ENCODE results near the gene BTNL9.

The BTNL9 gene

DNA sequence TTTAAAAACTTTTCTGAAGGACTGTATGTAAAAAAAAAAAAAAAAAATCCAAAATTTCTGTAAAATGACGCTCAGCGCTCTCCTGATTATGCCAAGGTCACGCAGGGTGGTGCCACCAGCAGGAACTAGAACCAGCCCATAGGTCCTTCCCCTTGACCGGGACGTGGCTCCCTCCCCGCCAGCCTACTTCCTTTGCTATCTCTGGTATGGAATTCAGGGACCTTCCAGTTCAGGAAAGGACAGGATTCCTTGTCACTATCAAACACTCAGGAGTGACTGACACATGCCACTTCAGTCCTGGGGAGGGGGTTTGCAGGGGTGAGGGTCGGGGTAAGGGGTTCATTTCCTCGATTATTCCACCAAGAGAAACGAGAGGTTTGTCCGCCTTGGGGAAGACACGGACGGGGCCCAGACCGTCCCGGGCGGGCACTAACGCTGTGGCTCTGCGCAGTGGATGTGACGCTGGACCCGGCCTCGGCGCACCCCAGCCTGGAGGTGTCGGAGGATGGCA is 18.8 kb downstream of the BTNL9 start:
- DNase-seq (ENCODE audit: low spot score) (no peak), ATAC-seq (ENCODE audit: low read depth) (no peak; the same call in 2 of the 3 replicates)
- no peaks in the 10 kb centered on the region for H3K36me3 ChIP-seq (ENCODE audit: low read depth)
- H3K9me3 ChIP-seq (ENCODE audit: severe bottlenecking) = no peaks in the 10 kb centered on the region
- no peak overlapping the region for H3K27ac ChIP-seq (ENCODE audit: poor library complexity, severe bottlenecking)
- H3K4me3 ChIP-seq (ENCODE audit: severe bottlenecking) = no peak overlapping the region
- no peaks in the 10 kb centered on the region for H3K4me1 ChIP-seq (ENCODE audit: insufficient read depth, poor library complexity, severe bottlenecking)
- H3K27me3 ChIP-seq (ENCODE audit: insufficient read depth, poor library complexity, severe bottlenecking) = peaks cover 80% of the 10 kb centered on the region
- TF ChIP-seq, protein P1, sequence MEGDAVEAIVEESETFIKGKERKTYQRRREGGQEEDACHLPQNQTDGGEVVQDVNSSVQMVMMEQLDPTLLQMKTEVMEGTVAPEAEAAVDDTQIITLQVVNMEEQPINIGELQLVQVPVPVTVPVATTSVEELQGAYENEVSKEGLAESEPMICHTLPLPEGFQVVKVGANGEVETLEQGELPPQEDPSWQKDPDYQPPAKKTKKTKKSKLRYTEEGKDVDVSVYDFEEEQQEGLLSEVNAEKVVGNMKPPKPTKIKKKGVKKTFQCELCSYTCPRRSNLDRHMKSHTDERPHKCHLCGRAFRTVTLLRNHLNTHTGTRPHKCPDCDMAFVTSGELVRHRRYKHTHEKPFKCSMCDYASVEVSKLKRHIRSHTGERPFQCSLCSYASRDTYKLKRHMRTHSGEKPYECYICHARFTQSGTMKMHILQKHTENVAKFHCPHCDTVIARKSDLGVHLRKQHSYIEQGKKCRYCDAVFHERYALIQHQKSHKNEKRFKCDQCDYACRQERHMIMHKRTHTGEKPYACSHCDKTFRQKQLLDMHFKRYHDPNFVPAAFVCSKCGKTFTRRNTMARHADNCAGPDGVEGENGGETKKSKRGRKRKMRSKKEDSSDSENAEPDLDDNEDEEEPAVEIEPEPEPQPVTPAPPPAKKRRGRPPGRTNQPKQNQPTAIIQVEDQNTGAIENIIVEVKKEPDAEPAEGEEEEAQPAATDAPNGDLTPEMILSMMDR (IDR thresholded peaks at IDR 0.05; ENCODE audit: poor library complexity, severe bottlenecking) = no peak

- H3K27ac ChIP-seq (ENCODE audit: poor library complexity, severe bottlenecking) = no peak overlapping the region
- peak; percentile 49 for ATAC-seq (ENCODE audit: low read depth)
These were observed 19.5 kb downstream of the BTNL9 start for GRCh38 chr5:181059297-181060230.

GRCh38 chr5:181060231-181060590 is 20.1 kb downstream of the BTNL9 start:
- TF ChIP-seq, protein P1 (IDR thresholded peaks at IDR 0.05; ENCODE audit: poor library complexity, severe bottlenecking) = no peak
- Histone ChIP-seq H3K4me3 (ENCODE audit: severe bottlenecking) (no peak overlapping the region), H3K9me3 (ENCODE audit: severe bottlenecking) (no peaks in the 10 kb centered on the region), H3K27ac (ENCODE audit: poor library complexity, severe bottlenecking) (no peak overlapping the region), H3K4me1 (ENCODE audit: insufficient read depth, poor library complexity, severe bottlenecking) (no peaks in the 10 kb centered on the region), H3K36me3 (ENCODE audit: low read depth) (no peaks in the 10 kb centered on the region), H3K27me3 (ENCODE audit: insufficient read depth, poor library complexity, severe bottlenecking) (peaks cover 66% of the 10 kb centered on the region)
- ATAC-seq (ENCODE audit: low read depth) (no peak), DNase-seq (ENCODE audit: low spot score) (no peak)

More at GRCh38 chr5:181059297-181060230, 19.5 kb downstream of the BTNL9 start:
- H3K4me1 ChIP-seq (ENCODE audit: insufficient read depth, poor library complexity, severe bottlenecking) = no peaks in the 10 kb centered on the region
- peaks cover 72% of the 10 kb centered on the region for H3K27me3 ChIP-seq (ENCODE audit: insufficient read depth, poor library complexity, severe bottlenecking)
- H3K9me3 ChIP-seq (ENCODE audit: severe bottlenecking) = no peaks in the 10 kb centered on the region
- TF ChIP-seq, protein P1 (IDR thresholded peaks at IDR 0.05; ENCODE audit: poor library complexity, severe bottlenecking) = no peak
- no peak for DNase-seq (ENCODE audit: low spot score)
- no peaks in the 10 kb centered on the region for H3K36me3 ChIP-seq (ENCODE audit: low read depth)
- no peak overlapping the region for H3K4me3 ChIP-seq (ENCODE audit: severe bottlenecking)

DNA sequence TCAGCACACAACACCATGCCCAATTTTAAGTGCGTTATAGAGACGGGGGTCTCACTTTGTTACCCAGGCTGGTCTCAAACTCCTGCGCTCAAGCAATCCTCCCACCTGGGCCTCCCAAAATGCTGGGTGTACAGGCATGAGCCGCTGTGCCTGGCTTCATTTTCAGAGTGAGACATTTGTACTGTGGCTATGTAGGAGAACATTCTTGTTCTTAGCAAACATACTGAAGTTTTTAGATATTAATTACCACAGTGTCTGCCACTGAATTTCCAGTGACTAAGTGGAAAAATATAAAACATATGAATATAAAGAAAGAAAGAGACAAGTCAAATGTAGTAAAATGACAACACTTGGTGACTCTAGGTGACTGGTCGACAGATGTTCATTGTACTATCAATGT is 20.9 kb downstream of the BTNL9 start:
- Histone ChIP-seq H3K4me1 (ENCODE audit: insufficient read depth, poor library complexity, severe bottlenecking) (no peaks in the 10 kb centered on the region), H3K27me3 (ENCODE audit: insufficient read depth, poor library complexity, severe bottlenecking) (peaks cover 62% of the 10 kb centered on the region), H3K9me3 (ENCODE audit: severe bottlenecking) (no peaks in the 10 kb centered on the region), H3K27ac (ENCODE audit: poor library complexity, severe bottlenecking) (no peak overlapping the region), H3K36me3 (ENCODE audit: low read depth) (no peaks in the 10 kb centered on the region), H3K4me3 (ENCODE audit: severe bottlenecking) (no peak overlapping the region)
- TF ChIP-seq, protein P1 (IDR thresholded peaks at IDR 0.05; ENCODE audit: poor library complexity, severe bottlenecking) = no peak
- no peak for DNase-seq (ENCODE audit: low spot score)
- ATAC-seq (ENCODE audit: low read depth) = no peak

GRCh38 chr5:181061645-181062044 is 21.6 kb downstream of the BTNL9 start:
- Histone ChIP-seq H3K4me3 (ENCODE audit: severe bottlenecking) (no peak overlapping the region), H3K27me3 (ENCODE audit: insufficient read depth, poor library complexity, severe bottlenecking) (peaks cover 55% of the 10 kb centered on the region), H3K27ac (ENCODE audit: poor library complexity, severe bottlenecking) (no peak overlapping the region), H3K4me1 (ENCODE audit: insufficient read depth, poor library complexity, severe bottlenecking) (no peaks in the 10 kb centered on the region), H3K36me3 (ENCODE audit: low read depth) (no peaks in the 10 kb centered on the region), H3K9me3 (ENCODE audit: severe bottlenecking) (no peaks in the 10 kb centered on the region)
- TF ChIP-seq, protein P1 (IDR thresholded peaks at IDR 0.05; ENCODE audit: poor library complexity, severe bottlenecking) = no peak
- DNase-seq (ENCODE audit: low spot score) (no peak), ATAC-seq (ENCODE audit: low read depth) (no peak)

All from RWPE2 (cell line).